ENCODE results near the gene APPBP2.
"Not testable (repeated sequence)": the region's sequence is repeated elsewhere in the genome, so short reads cannot be mapped to it uniquely, and the experiment has no call there.

APPBP2 gene

DNA sequence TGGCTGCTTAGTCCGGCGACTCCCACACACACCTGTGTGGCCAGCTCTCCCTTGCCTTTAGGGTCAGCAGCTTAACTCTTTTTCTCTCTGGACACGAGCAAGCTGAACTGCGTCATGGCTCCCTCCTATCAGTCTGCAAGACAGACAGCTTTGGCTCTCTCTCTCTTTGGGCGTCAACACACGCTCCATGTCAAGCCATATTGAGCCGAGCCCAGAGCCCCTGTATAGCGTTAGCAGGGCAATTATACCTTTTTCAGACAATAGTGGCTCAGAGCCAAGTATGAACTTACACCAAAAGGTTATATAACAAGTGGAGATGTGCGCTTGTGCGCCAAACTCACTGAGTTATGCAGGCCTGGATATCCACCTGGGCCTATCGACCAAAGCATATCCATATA, 34.8 kb upstream of the APPBP2 start:
- TF ChIP-seq, protein P1, sequence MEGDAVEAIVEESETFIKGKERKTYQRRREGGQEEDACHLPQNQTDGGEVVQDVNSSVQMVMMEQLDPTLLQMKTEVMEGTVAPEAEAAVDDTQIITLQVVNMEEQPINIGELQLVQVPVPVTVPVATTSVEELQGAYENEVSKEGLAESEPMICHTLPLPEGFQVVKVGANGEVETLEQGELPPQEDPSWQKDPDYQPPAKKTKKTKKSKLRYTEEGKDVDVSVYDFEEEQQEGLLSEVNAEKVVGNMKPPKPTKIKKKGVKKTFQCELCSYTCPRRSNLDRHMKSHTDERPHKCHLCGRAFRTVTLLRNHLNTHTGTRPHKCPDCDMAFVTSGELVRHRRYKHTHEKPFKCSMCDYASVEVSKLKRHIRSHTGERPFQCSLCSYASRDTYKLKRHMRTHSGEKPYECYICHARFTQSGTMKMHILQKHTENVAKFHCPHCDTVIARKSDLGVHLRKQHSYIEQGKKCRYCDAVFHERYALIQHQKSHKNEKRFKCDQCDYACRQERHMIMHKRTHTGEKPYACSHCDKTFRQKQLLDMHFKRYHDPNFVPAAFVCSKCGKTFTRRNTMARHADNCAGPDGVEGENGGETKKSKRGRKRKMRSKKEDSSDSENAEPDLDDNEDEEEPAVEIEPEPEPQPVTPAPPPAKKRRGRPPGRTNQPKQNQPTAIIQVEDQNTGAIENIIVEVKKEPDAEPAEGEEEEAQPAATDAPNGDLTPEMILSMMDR (IDR thresholded peaks at IDR 0.05; ENCODE audit: control extremely low read depth, extremely low read depth, low read depth, missing control alignments), result no peak
- DNase-seq (ENCODE audit: extremely low spot score), result no peak
- ChIA-PET POLR2A (no interaction called here), CTCF (interaction anchor here (3.7 kb wide), 1 partner anchor 9 kb away, joined by 18 read pairs; no protein-coding TSS in a partner anchor)

DNA sequence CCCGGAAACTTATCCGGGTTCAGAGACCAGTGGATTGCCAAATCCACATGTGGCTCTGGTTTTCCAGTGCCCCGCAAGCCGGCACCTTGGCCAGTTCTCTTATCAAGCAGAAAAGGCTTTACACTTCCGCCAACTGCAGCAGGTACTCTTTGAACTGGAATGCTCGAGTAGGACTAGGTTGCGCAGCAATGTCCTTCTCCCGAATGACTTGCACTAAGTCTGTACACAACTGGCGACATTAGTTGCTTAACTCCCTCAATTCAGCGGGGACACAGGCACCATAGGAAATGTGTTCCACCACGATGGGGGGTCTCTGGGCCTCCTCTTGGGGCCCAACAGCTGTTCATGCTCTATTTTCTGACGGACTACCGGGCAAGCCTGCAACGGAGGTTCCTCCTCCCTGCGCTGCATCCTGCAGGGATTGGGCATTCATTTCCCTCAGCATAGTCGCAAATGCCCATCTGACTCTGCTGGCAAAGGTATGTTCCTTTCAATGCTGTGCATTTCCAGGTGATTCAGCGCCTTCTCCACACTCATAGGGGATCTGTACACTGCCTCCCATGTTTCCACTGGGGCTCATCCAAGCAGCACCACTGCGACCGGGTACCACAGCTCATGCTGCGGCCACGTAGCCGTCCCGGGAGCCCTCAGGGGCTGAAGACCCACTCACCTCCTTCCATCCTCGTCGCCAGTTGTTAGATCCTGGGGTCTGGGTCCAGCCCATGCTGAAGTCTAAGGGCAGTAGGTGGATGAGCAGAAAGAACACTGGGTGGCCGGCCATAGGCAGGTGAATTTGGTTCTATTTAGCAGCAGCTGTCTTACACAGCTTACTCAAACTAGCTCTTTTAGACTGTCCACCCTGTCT, 34.2 kb upstream of the APPBP2 start:
- ChIA-PET CTCF (interaction anchor here (3.7 kb wide), 1 partner anchor 9 kb away, joined by 18 read pairs; no protein-coding TSS in a partner anchor), POLR2A (no interaction called here)
- no peak for DNase-seq (ENCODE audit: extremely low spot score)
- TF ChIP-seq, protein P1 (IDR thresholded peaks at IDR 0.05; ENCODE audit: control extremely low read depth, extremely low read depth, low read depth, missing control alignments), result no peak

DNA sequence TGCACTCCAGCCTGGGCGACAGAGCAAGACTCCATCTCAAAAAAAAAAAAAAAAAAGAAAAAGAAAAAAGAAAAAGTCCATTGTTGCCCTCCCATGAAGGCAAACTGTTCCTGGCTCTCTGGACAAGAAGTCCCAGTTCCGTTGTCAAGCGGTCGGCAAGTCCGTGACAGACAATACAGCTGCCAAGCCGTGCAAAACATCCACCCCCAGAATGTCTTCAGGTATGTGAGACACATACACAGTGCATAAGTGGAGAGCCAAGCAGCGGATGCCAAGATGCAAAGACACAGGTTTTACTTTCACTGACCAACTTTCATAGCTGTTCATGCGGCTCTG, 33.6 kb upstream of the APPBP2 start:
- ChIA-PET CTCF (interaction anchor here (3.7 kb wide), 1 partner anchor 10 kb away, joined by 18 read pairs; no protein-coding TSS in a partner anchor), POLR2A (interaction anchor here (0.6 kb wide), 1 partner anchor 1300 kb away, joined by 10 read pairs; no protein-coding TSS in a partner anchor)
- TF ChIP-seq, protein P1 (IDR thresholded peaks at IDR 0.05; ENCODE audit: control extremely low read depth, extremely low read depth, low read depth, missing control alignments), result no peak
- DNase-seq (ENCODE audit: extremely low spot score), result no peak

DNA sequence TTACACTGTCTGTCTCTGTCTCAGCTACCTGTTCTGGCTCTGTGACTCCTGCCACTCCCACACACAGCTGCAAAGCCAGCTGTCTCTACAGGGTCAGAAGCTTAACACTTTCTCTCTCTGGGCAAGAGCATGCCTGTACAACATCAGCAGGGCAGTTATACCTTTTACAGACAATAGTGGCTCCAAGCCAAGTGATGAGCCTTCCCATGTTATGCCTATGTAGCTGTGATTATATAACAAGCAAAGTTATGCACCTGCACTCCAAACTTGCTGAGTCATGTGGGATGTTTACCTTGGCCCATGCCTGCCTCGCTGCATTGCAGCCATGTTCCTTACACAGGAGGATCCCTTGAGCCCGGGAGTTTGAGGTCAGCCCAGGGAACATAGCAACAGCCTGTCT, 31.8 kb upstream of the APPBP2 start:
- no peak for DNase-seq (ENCODE audit: extremely low spot score)
- POLR2A ChIA-PET, result interaction anchor here (0.5 to 0.6 kb wide), 3 partner anchors 60 to 1069 kb away, joined by 3 to 4 read pairs (median 3); no protein-coding TSS in a partner anchor
- TF ChIP-seq, protein P1 (IDR thresholded peaks at IDR 0.05; ENCODE audit: control extremely low read depth, extremely low read depth, low read depth, missing control alignments), result no peak
- CTCF ChIA-PET, result interaction anchor here (1.0 to 3.7 kb wide), 3 partner anchors 12 to 15 kb away, joined by 3 to 18 read pairs (median 4); no protein-coding TSS in a partner anchor

DNA sequence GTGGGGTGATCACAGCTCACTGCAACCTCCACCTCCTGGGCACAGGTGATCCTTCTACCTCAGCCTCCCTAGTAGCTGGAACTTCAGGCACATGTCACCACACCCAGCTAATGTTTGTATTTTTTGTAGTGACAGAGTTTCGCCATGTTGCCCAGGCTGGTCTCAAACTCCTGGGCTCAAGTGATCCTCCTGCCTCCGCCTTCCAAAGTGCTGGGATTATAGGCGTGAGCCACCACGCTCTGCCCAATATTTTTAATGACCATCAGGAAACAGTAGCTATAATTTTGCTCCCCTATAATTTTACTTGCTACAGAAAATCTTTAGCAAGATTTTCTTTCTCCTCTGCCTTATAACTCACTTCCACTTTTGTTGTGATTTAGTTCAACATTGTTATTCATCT, 29.7 kb upstream of the APPBP2 start:
- CTCF ChIA-PET, result interaction anchor here (1.4 to 1.7 kb wide), 3 partner anchors 10 to 19 kb away, joined by 3 to 9 read pairs (median 5); no protein-coding TSS in a partner anchor

DNA sequence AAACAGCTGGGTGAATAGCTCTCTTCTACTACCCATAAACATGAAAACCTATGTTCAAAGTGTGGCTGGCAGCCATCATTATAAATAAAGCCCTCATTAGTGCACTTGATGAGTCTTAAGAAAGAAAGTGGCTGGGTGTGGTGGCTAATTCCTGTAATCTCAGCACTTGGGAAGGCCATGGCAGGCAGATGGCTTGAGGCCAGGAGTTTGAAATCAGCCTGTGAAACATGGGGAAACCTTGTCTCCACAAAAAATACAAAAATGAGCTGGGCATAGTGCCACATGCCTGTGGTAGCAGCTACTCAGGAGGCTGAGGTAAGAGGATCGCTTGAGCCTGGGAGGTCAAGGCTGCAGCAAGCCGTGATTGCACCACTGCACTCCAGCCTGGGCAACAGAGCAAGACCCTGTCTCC, 28.3 kb upstream of the APPBP2 start:
- POLR2A ChIA-PET, result no interaction called here
- TF ChIP-seq, protein P1 (IDR thresholded peaks at IDR 0.05; ENCODE audit: control extremely low read depth, extremely low read depth, low read depth, missing control alignments), result no peak
- CTCF ChIA-PET, result interaction anchor here (1.2 to 1.7 kb wide), 4 partner anchors 11 to 22 kb away, joined by 3 to 9 read pairs (median 4); no protein-coding TSS in a partner anchor
- DNase-seq (ENCODE audit: extremely low spot score), result no peak

More for the DNA sequence above, 29.7 kb upstream of the APPBP2 start:
- TF ChIP-seq, protein P1 (IDR thresholded peaks at IDR 0.05; ENCODE audit: control extremely low read depth, extremely low read depth, low read depth, missing control alignments), result no peak
- POLR2A ChIA-PET, result no interaction called here
- no peak for DNase-seq (ENCODE audit: extremely low spot score)

DNA sequence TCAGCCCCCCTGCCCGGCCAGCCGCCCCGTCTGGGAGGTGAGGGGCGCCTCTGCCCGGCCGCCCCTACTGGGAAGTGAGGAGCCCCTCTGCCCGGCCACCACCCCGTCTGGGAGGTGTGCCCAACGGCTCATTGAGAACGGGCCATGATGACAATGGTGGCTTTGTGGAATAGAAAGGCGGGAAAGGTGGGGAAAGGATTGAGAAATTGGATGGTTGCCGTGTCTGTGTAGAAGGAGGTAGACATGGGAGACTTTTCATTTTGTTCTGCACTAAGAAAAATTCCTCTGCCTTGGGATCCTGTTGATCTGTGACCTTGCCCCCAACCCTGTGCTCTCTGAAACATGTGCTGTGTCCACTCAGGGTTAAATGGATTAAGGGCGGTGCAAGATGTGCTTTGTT, 26.2 kb upstream of the APPBP2 start:
- POLR2A ChIA-PET; DNase-seq (ENCODE audit: extremely low spot score); CTCF ChIA-PET: not testable (repeated sequence)

All from GM10248 (cell line).